Tibial nerve (tissue), 4 donors: ENCODE measurements around the gene MEGF8. TPM values are rescaled to one million over a fixed set of nuclear protein-coding genes. Genes with fewer than 3 reads are reported as not detected.

Experiments used
- DNase-seq, 2 donors: peaks; one replicate each; pipeline ENCODE4 v3.0.0-alpha.2; 2019; ENCODE audit warnings: low spot score in 2 of 2
- H3K27ac ChIP-seq, 4 donors: fragments of 200-600 bp; sonication (generic) in 3 of 4; one replicate each; pipeline ENCODE4 v1.5.1; 2017 to 2019; ENCODE audit warnings: mild to moderate bottlenecking in 1 of 4
- H3K27me3 ChIP-seq, 2 donors: fragments of 200-600 bp; sonication (generic) in 1 of 2; one replicate each; pipeline versions ENCODE4 v1.5.1 to v1.6.0; 2017 to 2019
- H3K36me3 ChIP-seq, 3 donors: fragments of 200-600 bp; sonication (generic); one replicate each; pipeline ENCODE4 v1.5.1; 2018 to 2019
- H3K4me1 ChIP-seq, 4 donors: fragments of 200-600 bp; sonication (generic) in 3 of 4; one replicate each; pipeline ENCODE4 v1.5.1; 2017 to 2019
- H3K4me3 ChIP-seq, 4 donors: fragments of 200-600 bp; sonication (generic) in 3 of 4; one replicate each; pipeline ENCODE4 v1.5.1; 2017 to 2019; ENCODE audit warnings: mild to moderate bottlenecking in 1 of 4, moderate library complexity in 1 of 4
- H3K9me3 ChIP-seq, 4 donors: fragments of 200-600 bp; sonication (generic) in 3 of 4; one replicate each; pipeline ENCODE4 v1.5.1; 2017 to 2019
- CTCF ChIP-seq, 5 experiments: fragments of 200-600 bp in 3 of 5; fragments of 450-650 bp in 2 of 5; sonication (generic) in 3 of 5; IDR thresholded peaks; one replicate each; pipeline ENCODE4 v1.5.1; 2016 to 2019; ENCODE audit warnings: antibody characterized with exemption in 5 of 5, mild to moderate bottlenecking in 3 of 5, moderate library complexity in 2 of 5
- EP300 ChIP-seq, 2 donors: sonication (generic); formaldehyde crosslinking; IDR thresholded peaks; one replicate each; pipeline ENCODE4 v1.6.1; 2017; ENCODE audit warnings: antibody characterized with exemption in 2 of 2, mild to moderate bottlenecking in 1 of 2
- POLR2A ChIP-seq, 2 donors: fragments of 450-650 bp; IDR thresholded peaks; one replicate each; pipeline ENCODE4 v1.6.1; 2017; ENCODE audit warnings: antibody characterized with exemption in 2 of 2, mild to moderate bottlenecking in 2 of 2, moderate library complexity in 2 of 2
- WGBS, 2 donors: methylation state at CpG; one replicate each; pipeline ENCODE4 v1.1.5; 2018; 5-methylcytosine and 5-hydroxymethylcytosine counted together
- total RNA-seq, 4 donors: library from RNA; depleted of rRNA; stranded (reverse); fragments of >200 nt; gene quantifications; one replicate each; pipeline ENCODE4 v1.1.0, GENCODE V29; 2016

MEGF8 gene
- total RNA-seq, 4 donors from 2014 or later: 17.9 to 33.3 (median 22.4) TPM

- H3K36me3 ChIP-seq: peaks cover 0 to 73% (median 34%) of the 10 kb centered on the region in 3 donors
- DNase-seq: no peak
- H3K4me3 ChIP-seq: no peak overlapping the region
- TF ChIP-seq POLR2A (IDR thresholded peaks at IDR 0.05) (no peak), EP300 (IDR thresholded peaks at IDR 0.05) (no peak), CTCF (IDR thresholded peaks at IDR 0.05) (no peak)
- no peak overlapping the region for H3K27ac ChIP-seq
- WGBS, 2 donors: 85% methylated on average over 19 to 22 of the region's 22 CpGs
- no peaks in the 10 kb centered on the region for H3K9me3 ChIP-seq
- H3K4me1 ChIP-seq: peaks cover 0 to 25% (median 21%) of the 10 kb centered on the region in 4 donors
- H3K27me3 ChIP-seq: no peaks in the 10 kb centered on the region
Observed at GRCh38 chr19:42288881-42289555, 36.4 kb upstream of the MEGF8 start.

- no peaks in the 10 kb centered on the region for H3K27me3 ChIP-seq
- TF ChIP-seq EP300 (IDR thresholded peaks at IDR 0.05) (no peak), POLR2A (IDR thresholded peaks at IDR 0.05) (no peak), CTCF (IDR thresholded peaks at IDR 0.05) (no peak)
- no peak overlapping the region for H3K4me3 ChIP-seq
- no peaks in the 10 kb centered on the region for H3K9me3 ChIP-seq
- H3K27ac ChIP-seq: no peak overlapping the region
- peaks cover 0 to 24% (median 21%) of the 10 kb centered on the region in 4 donors for H3K4me1 ChIP-seq
- no peak for DNase-seq
- peaks cover 0 to 78% (median 35%) of the 10 kb centered on the region in 3 donors for H3K36me3 ChIP-seq
- WGBS, 2 donors: 78 to 81% methylated on average over 8 of the region's 8 CpGs
Observed at GRCh38 chr19:42289556-42290041, 35.8 kb upstream of the MEGF8 start.

- peaks cover 0 to 19% (median 18%) of the 10 kb centered on the region in 4 donors for H3K4me1 ChIP-seq
- no peak overlapping the region for H3K27ac ChIP-seq
- no peak for DNase-seq
- no peaks in the 10 kb centered on the region for H3K27me3 ChIP-seq
- peaks cover 0 to 84% (median 35%) of the 10 kb centered on the region in 3 donors for H3K36me3 ChIP-seq
- WGBS, 2 donors: 76 to 81% methylated on average over 12 to 13 of the region's 13 CpGs
- no peaks in the 10 kb centered on the region for H3K9me3 ChIP-seq
- no peak overlapping the region for H3K4me3 ChIP-seq
- TF ChIP-seq POLR2A (IDR thresholded peaks at IDR 0.05) (no peak), CTCF (IDR thresholded peaks at IDR 0.05) (no peak), EP300 (IDR thresholded peaks at IDR 0.05) (no peak)
Observed at GRCh38 chr19:42290136-42290522, 35.3 kb upstream of the MEGF8 start.

- Histone ChIP-seq H3K27ac (peak overlapping the region in 2 of 4 donors; percentile 1 to 5), H3K36me3 (peaks cover 0 to 87% (median 35%) of the 10 kb centered on the region in 3 donors), H3K4me3 (no peak overlapping the region), H3K27me3 (no peaks in the 10 kb centered on the region), H3K4me1 (peaks cover 0 to 13% (median 11%) of the 10 kb centered on the region in 4 donors), H3K9me3 (no peaks in the 10 kb centered on the region)
- DNase-seq: no peak
- WGBS, 2 donors: 79 to 86% methylated on average over 28 to 29 of the region's 31 CpGs
- TF ChIP-seq EP300 (IDR thresholded peaks at IDR 0.05) (no peak), POLR2A (IDR thresholded peaks at IDR 0.05) (no peak), CTCF (IDR thresholded peaks at IDR 0.05) (peak in 4 of 5 experiments; percentile 27 to 53 (median 33))
Observed at GRCh38 chr19:42290523-42291434, 34.7 kb upstream of the MEGF8 start.
